ENCODE results near the gene BET1L.
A peak's percentile ranks its signal among the peaks of the same experiment; 100 is the strongest.
"Not testable (repeated sequence)": the region's sequence is repeated elsewhere in the genome, so short reads cannot be mapped to it uniquely, and the experiment has no call there.

The BET1L gene

DNA sequence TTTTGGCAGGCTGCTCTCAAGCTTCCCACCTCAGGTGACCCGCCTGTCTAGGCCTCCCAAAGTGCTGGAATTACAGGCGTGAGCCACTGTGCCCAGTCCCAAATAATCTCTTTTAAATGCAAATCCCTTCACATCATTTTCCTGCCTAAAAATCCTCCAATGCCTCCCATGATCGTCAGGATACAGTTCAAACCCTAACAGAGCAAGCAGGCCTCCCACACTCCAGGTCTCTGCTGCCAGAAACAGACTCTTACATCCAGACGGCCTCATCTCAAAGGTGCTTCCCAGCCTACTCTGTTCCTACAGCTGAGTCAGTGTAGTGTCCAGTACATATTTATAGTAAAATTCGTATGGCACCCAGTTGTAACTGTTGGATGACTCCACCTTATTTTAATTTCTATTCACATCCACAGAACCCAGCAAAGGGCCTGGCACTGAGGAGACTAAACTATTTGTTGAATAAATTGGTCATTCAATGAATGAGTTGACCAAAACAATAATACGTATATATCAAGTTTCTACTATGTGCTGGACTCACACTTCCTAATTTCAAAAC lies 20.7 kb upstream of the BET1L start:
- DNase-seq (ENCODE audit: low read depth) = no peak

DNA sequence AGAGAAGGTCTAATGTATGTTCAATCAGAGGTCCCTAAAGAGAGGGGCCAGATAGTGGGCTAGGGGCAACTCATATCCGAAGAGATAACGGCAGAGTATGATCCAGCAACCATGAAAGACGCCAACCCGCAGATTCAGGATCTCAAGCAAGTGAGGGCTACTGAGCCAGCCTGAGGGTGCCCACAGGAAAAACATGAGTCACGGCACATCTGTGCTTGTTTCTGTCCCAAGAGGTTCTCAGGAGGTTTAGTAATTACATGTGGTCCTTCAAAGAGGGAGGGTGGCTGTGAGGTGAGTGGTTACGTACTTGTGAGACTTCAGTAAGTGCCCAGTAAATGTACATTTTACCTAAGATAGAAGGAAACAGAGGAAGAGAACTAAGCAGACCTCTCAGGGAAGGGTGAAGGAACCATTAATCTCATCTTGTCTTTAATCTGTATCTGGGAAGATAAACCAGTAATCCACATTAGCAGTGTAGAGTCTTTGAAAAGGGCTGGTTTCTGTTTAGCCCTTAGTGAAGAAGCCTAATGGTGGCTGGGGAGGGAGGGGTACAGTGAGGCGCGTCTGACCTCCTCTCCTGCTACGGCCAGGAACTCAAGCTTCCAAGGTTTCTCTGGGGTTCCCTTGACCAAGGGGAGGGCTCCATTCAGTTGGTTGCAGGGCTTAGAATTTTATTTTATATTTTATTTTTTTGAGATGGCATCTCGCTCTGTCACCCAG lies 18.7 kb upstream of the BET1L start:
- DNase-seq (ENCODE audit: low read depth) = no peak

GRCh38 chr11:224424-224823 lies 17.2 kb upstream of the BET1L start:
- DNase-seq (ENCODE audit: low read depth) = no peak

DNA sequence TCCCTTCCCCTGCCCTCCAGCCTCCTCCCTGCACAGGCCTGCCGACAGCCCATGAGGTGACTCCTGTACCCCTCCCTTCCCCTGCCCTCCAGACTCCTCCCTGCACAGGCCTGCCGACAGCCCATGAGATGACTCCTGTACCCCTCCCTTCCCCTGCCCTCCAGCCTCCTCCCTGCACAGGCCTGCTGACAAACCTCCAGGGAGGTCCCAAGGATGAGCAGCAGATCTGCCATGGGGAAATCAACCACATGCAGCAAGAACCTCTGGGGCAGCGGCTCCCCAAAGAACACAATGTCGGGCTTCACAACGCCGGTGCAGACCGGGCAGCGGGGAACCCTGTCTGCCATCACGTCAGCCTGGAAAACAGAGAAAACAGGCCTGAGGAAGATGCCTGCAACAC lies 16.7 kb upstream of the BET1L start:
- no peak for DNase-seq (ENCODE audit: low read depth)

GRCh38 chr11:223026-223789 lies 16.0 kb upstream of the BET1L start:
- DNase-seq (ENCODE audit: low read depth) = no peak

GRCh38 chr11:221998-222789 lies 15.0 kb upstream of the BET1L start:
- DNase-seq (ENCODE audit: low read depth) = no peak

GRCh38 chr11:221539-221938 lies 14.3 kb upstream of the BET1L start:
- no peak for DNase-seq (ENCODE audit: low read depth)

GRCh38 chr11:220641-221215 lies 13.5 kb upstream of the BET1L start:
- not testable (repeated sequence) for DNase-seq (ENCODE audit: low read depth)

DNA sequence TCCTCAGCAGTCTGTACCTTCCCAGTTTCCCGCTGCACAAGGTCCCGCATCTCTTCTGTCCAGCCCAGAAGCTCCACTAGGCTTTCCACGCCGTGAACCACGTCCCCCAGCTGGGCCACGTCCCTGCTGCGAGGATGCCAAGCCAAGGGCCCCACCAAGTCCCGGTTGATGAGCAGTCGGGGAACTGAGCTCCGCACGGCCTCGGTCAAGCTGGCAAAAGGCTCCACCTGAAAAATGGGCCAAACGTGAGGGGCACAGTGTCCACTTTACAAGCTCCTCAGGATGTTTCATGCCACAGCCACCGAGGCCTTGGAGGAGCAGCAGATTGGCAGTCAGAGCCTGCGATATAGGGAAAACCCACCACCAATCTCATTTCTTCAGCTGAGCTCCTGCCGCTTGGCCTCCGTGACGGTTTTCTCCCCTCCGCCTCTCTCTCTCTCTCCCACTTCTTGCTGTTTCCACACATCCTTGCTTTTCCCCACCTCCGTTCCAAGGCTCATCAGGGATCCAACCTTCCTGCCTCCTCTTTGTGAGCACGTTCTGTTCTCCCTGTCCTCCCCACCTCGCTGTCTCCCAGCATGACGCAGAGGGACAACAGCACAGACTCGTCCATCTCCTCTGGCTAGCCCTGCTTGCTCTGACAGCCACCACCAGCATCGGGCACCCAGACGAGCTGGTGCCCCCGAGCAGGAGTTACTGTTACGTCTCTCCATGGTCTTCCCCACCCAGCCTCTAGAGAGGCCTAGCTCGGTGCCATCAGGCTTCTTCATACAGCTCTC lies 11.8 kb upstream of the BET1L start:
- DNase-seq (ENCODE audit: low read depth) = no peak

- DNase-seq (ENCODE audit: low read depth) = no peak
Observed at GRCh38 chr11:217704-218103, 10.5 kb upstream of the BET1L start.

DNA sequence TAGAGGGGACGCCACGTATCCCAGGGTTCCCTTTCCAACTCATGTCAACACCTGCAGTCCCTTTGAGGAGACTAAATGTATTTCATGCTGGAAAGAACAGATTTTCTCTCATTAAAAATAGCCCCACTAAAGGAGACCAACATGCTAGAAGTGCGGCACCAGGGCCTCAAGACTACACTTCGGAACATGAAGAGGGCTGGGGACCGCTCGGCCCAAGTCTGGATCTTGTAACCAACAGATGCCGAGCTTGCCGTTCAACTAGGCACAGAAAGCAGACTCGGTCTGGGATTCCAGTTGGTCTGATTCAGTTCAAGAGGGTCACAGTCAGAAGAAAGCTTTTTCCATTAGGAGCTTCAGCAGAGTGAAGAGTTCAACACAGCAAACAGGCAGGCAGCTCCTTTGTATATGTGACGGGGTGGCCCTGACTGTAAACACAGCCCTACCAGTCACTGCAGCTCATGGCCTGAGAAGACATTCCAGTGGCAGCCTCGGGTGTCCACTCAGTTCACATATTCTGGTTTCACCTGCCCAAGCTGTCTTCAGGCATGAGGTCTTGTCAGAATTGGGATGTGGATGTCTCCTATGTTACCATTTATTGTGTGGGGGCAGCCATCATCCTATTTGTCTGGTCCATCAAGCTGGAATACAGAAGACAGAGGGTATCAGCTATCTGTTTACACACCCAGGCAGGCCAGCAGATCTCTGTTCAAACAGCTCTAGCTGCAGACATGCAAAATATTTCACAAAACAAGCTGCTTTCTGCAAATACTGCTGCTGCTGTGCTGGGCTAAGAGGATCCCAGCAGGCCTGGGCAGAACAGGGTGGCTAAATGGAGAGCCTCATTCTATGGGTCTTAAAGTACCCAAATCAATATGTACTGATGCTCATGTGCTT lies 9.1 kb upstream of the BET1L start:
- DNase-seq (ENCODE audit: low read depth) = no peak

DNA sequence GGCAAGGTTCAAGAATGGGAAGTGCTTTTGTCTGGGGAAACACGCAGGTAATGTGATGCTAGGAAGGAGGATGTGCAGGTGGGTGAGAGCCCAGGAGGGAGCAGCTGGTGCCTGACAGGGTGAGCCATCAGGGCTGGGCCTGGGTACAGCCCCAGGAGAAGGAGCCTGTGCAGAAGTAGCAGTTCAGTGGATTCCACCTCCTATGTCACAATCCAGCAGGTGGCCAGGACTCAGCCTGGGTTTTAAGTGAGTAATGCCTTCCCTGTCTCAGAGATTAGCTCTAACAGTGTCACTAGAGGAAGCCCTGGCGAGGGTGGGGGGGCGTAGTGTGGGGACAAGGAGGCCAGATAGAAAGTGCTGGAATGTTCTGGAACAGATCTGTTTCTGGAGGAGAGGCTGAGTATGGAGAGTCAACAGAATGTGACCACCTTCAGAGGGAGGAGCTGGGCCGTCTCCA lies 8.4 kb upstream of the BET1L start:
- no peak for DNase-seq (ENCODE audit: low read depth)

DNA sequence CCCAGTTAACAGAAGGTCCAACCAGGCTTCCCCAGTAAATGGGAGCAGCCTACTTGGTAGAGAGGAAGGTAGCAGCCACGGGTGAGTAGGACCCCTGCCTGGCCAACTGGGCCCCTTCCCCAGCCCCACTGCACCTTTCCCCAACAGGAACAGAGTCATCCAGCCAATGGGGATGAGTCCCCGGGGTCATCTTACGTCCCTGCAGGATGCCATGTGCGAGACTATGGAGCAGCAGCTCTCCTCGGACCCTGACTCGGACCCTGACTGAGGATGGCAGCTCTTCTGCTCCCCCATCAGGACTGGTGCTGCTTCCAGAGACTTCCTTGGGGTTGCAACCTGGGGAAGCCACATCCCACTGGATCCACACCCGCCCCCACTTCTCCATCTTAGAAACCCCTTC lies 6.9 kb upstream of the BET1L start:
- DNase-seq (ENCODE audit: low read depth) = no peak

GRCh38 chr11:213111-213510 lies 5.9 kb upstream of the BET1L start:
- no peak for DNase-seq (ENCODE audit: low read depth)

DNA sequence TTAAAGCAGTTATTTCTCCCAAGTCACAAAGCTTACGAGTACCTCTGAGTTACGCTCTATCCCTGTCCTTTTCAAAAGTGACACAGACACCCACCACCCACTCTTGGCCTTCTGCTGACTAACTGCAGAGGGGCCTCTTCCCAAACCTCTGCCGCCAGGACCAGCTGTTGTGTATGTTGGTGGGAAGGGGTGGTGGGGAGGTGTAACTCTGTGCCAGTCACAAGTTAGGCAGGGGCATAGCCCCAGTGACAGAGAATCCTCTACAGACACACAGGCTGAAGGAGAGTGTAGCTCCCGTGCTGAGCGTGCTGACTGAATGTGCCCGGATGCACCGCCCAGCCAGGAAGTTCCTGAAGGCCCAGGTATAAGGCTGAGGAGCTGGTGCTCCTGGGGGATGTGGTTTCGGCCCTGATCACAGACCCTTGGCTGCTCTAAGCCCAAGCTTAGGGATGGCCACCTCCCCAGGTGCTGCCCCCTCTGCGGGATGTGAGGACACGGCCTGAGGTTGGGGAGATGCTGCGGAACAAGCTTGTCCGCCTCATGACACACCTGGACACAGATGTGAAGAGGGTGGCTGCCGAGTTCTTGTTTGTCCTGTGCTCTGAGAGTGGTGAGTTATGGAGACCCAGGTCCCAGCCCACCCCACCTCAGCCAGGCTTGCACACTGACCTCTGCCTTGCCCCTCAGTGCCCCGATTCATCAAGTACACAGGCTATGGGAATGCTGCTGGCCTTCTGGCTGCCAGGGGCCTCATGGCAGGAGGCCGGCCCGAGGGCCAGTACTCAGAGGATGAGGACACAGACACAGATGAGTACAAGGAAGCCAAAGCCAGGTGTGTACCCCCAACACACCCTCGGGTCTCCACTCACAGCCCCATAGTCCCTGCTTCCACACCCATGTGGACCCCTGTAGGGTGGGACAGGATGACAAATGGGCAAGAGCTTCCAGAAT lies 5.2 kb upstream of the BET1L start:
- DNase-seq (ENCODE audit: low read depth) = no peak

DNA sequence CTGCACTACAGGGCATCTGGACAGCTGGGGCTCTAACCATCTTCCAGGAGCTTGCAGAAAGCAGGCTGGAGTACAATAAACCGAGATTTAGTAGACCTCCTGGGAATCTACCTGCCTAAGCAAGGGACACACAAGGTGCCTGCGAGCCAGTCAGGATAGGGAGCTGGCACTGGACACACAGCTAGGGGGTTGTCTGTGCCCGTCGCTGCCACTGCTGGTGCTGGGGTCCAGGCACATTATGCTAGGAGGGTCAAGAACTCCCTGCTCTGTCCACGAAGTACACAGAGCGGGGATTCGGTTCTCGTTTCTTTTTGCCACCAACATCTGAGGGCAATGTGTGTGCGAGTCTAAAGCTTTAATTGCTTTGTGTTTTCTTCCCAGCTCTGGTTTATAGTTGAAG lies 4.5 kb upstream of the BET1L start:
- no peak for DNase-seq (ENCODE audit: low read depth)

GRCh38 chr11:211295-211694 lies 4.1 kb upstream of the BET1L start:
- no peak for DNase-seq (ENCODE audit: low read depth)

DNA sequence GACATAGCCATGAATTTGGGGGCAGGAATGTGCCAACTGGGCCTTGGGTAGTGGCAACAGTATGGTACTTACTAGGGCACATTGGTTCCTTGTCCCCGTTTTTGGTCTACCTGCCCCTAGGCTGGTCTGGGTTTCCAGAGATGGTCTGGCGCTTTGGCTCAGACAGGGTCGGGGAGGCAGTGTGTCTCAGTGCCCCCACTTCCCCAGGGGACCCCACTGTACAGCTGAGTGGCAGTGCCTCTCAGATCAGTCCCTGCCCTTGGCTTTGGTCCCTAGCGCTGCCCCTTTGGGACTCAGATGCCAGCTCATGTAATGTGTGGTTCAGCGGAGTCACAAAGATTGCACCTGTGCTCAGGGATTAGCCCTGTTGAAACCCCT lies 3.6 kb upstream of the BET1L start:
- DNase-seq (ENCODE audit: low read depth) = no peak

DNA sequence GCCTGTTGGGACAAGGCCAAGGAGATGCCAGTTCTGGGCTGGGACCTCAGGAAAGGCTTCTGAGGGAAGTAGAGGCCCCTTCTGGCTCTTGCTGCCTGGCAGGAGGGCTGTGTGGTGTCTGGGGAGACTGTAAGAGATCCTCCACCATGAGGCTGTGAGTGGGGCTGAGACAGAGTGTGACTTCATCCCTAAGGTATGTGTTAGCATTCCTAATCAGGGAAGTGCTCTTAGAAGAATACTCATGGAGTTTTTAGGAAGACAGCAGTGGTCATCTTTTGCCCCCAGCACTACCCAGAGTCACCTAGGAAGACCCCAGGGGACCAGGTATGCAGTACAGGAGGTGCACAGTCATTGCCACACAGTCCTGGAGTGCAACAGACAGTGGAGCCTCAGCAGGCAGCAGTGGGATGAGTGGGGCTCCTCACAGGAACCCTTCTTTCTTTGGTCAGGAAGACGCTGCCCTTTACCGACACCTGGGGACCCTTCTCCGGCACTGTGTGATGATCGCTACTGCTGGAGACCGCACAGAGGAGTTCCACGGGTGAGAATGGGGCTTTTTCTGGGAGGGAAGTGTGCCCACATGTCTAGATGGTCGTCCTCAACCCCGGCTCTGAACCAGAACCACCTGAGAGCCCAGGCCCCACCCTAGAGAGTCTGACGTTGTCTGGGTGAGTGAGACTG lies 3.1 kb upstream of the BET1L start:
- peak; percentile 60 for DNase-seq (ENCODE audit: low read depth)

All from GM04504 (cell line).